Caco-2 (cell line): ENCODE results near the gene MYH9. TPM values are rescaled to one million over a fixed set of nuclear protein-coding genes. Genes with fewer than 3 reads are reported as not detected.

Experiments
- BruUV-seq: library from RNA; stranded (reverse); fragments of 400-500 nt; replicated peaks from 2 replicates; lab custom pipeline; 2021; lab: Mats Ljungman, UMichigan
- CTCF ChIA-PET: fragments of 300-600 bp; sonication (Branson Sonifier 250); formaldehyde crosslinking; loops from one replicate; lab custom pipeline; 2022; ENCODE audit warnings: antibody characterized with exemption; lab: Charles Lee
- POLR2A ChIA-PET: fragments of 300-600 bp; sonication (Branson Sonifier 250); formaldehyde crosslinking; loops from one replicate; lab custom pipeline; 2022; ENCODE audit warnings: antibody characterized with exemption; lab: Charles Lee
- DNase-seq, 2 experiments: peaks; one replicate each; pipeline versions ENCODE4 v3.0.0 to v3.0.0-alpha.2; 2020 to 2022
- H3K27me3 ChIP-seq: replicated peaks from 2 replicates; pipeline ENCODE4 v1.6.0; 2011; ENCODE audit warnings: low read length; ENCODE audit not compliant: control insufficient read depth, insufficient read depth
- H3K36me3 ChIP-seq: 2 replicates; pipeline ENCODE4 v1.5.1; 2011; ENCODE audit warnings: low read length; ENCODE audit not compliant: control insufficient read depth, insufficient read depth
- H3K4me1 ChIP-seq: fragments of 250-450 bp; sonication (Bioruptor Pico); 2 replicates; pipeline ENCODE4 v1.5.1; 2020; ENCODE audit warnings: mild to moderate bottlenecking
- H3K4me3 ChIP-seq: 2 replicates; pipeline ENCODE4 v1.5.1; 2011; ENCODE audit warnings: low read depth, mild to moderate bottlenecking, control low read depth, low read length
- H3K9me3 ChIP-seq: fragments of 250-450 bp; sonication (Bioruptor Pico); 2 replicates; pipeline ENCODE4 v1.5.1; 2020; ENCODE audit warnings: mild to moderate bottlenecking, moderate library complexity
- H3K27ac Mint-ChIP-seq: one replicate; pipeline ENCODE4 v1.8.0; 2022; ENCODE audit warnings: mixed read lengths; ENCODE audit not compliant: unreplicated experiment
- H3K27me3 Mint-ChIP-seq: one replicate; pipeline ENCODE4 v1.8.0; 2022; ENCODE audit warnings: mixed read lengths; ENCODE audit not compliant: insufficient read depth, unreplicated experiment
- H3K36me3 Mint-ChIP-seq: one replicate; pipeline ENCODE4 v1.8.0; 2022; ENCODE audit warnings: mild to moderate bottlenecking, mixed read lengths; ENCODE audit not compliant: insufficient read depth, unreplicated experiment
- H3K4me1 Mint-ChIP-seq: one replicate; pipeline ENCODE4 v1.8.0; 2022; ENCODE audit warnings: low read depth, mixed read lengths; ENCODE audit not compliant: unreplicated experiment
- H3K4me3 Mint-ChIP-seq: one replicate; pipeline ENCODE4 v1.8.0; 2022; ENCODE audit warnings: mild to moderate bottlenecking, moderate library complexity, mixed read lengths; ENCODE audit not compliant: unreplicated experiment
- H3K9me3 Mint-ChIP-seq: one replicate; pipeline ENCODE4 v1.8.0; 2022; ENCODE audit warnings: mixed read lengths; ENCODE audit not compliant: unreplicated experiment
- CTCF ChIP-seq, 2 experiments: fragments of 200-600 bp in 1 of 2; IDR thresholded peaks; 1 replicate in 1 of 2; 2 replicates in 1 of 2; pipeline versions ENCODE4 v1.5.1 to v1.8.0; 2011 to 2022; ENCODE audit warnings: antibody characterized with exemption in 1 of 2, control low read depth in 1 of 2, inconsistent platforms in 1 of 2, low read depth in 1 of 2, low read length in 1 of 2, mild to moderate bottlenecking in 1 of 2, moderate library complexity in 1 of 2; ENCODE audit not compliant: insufficient read depth in 1 of 2, severe bottlenecking in 1 of 2, unreplicated experiment in 1 of 2
- intact Hi-C: fragments of 100-400 bp; cut with micrococcal nuclease; formaldehyde crosslinking; loops from one replicate; pipeline ENCODE4 v1.10.0; 2022; ENCODE audit not compliant: unreplicated experiment
- total RNA-seq: library from RNA; stranded (reverse); gene quantifications from 2 replicates; pipeline ENCODE4 v1.2.3, GENCODE V29; 2022

Gene MYH9
- total RNA-seq, 1 experiment from 2014 or later = 513 TPM

- DNase-seq = no peak
- Histone ChIP-seq H3K4me1 (peaks cover 70% of the 10 kb centered on the region), H3K27me3 (no peaks in the 10 kb centered on the region), H3K4me3 (no peak overlapping the region), H3K9me3 (no peaks in the 10 kb centered on the region), H3K36me3 (peaks cover 2% of the 10 kb centered on the region; the same call in 1 of the 2 replicates)
- peaks cover 42% of the 10 kb centered on the region for H3K4me1 Mint-ChIP-seq
- no peaks in the 10 kb centered on the region for H3K9me3 Mint-ChIP-seq
- H3K27ac Mint-ChIP-seq = peak overlapping the region; percentile 96
- intact Hi-C loops = loop anchor here (1.0 kb wide), 1 partner anchor 7 kb away; no protein-coding TSS in a partner anchor
- no TSS peak for BruUV-seq
- no peak for TF ChIP-seq CTCF (IDR thresholded peaks at IDR 0.05; ENCODE audit: insufficient read depth in 1 of 2, low read depth in 1 of 2, low read length in 1 of 2, severe bottlenecking in 1 of 2, unreplicated experiment in 1 of 2)
- no peaks in the 10 kb centered on the region for H3K27me3 Mint-ChIP-seq
- POLR2A ChIA-PET = interaction anchor here (0.8 to 1.8 kb wide), 4 partner anchors 8 to 57 kb away, joined by 3 to 5 read pairs (median 4); no protein-coding TSS in a partner anchor
- CTCF ChIA-PET = interaction anchor here (1.2 to 1.7 kb wide), 3 partner anchors 8 to 35 kb away, joined by 4 read pairs; partner anchors contain the start of gene MYH9
- H3K4me3 Mint-ChIP-seq = peak overlapping the region; percentile 64
- peaks cover 88% of the 10 kb centered on the region for H3K36me3 Mint-ChIP-seq
Observed at GRCh38 chr22:36352803-36353507, 34.8 kb downstream of the MYH9 start.

GRCh38 chr22:36351921-36352802 lies 35.6 kb downstream of the MYH9 start:
- Histone ChIP-seq H3K27me3 (no peaks in the 10 kb centered on the region), H3K4me1 (peaks cover 63% of the 10 kb centered on the region), H3K36me3 (peaks cover 2% of the 10 kb centered on the region; the same call in 1 of the 2 replicates), H3K9me3 (no peaks in the 10 kb centered on the region), H3K4me3 (no peak overlapping the region)
- Mint-ChIP-seq H3K27ac (peak overlapping the region; percentile 96), H3K4me3 (peak overlapping the region; percentile 64), H3K9me3 (no peaks in the 10 kb centered on the region), H3K27me3 (no peaks in the 10 kb centered on the region), H3K4me1 (peaks cover 34% of the 10 kb centered on the region), H3K36me3 (peaks cover 88% of the 10 kb centered on the region)
- CTCF ChIA-PET = interaction anchor here (0.9 to 1.7 kb wide), 6 partner anchors 8 to 36 kb away, joined by 3 to 5 read pairs (median 4); partner anchors contain the start of gene MYH9
- TF ChIP-seq CTCF (IDR thresholded peaks at IDR 0.05; ENCODE audit: insufficient read depth in 1 of 2, low read depth in 1 of 2, low read length in 1 of 2, severe bottlenecking in 1 of 2, unreplicated experiment in 1 of 2) = no peak
- BruUV-seq = TSS peak; percentile 79
- POLR2A ChIA-PET = interaction anchor here (0.5 to 1.8 kb wide), 7 partner anchors 8 to 58 kb away, joined by 3 to 5 read pairs (median 3); no protein-coding TSS in a partner anchor
- intact Hi-C loops = loop anchor here (1.0 kb wide), 1 partner anchor 8 kb away; no protein-coding TSS in a partner anchor
- DNase-seq = peak; percentile 70 to 74
